ENCODE data around the gene IL37. TPM values are rescaled to one million over a fixed set of nuclear protein-coding genes. Genes with fewer than 3 reads are reported as not detected.

IL37 gene
- total RNA-seq, 1 experiment from 2014 or later, result not detected

DNA sequence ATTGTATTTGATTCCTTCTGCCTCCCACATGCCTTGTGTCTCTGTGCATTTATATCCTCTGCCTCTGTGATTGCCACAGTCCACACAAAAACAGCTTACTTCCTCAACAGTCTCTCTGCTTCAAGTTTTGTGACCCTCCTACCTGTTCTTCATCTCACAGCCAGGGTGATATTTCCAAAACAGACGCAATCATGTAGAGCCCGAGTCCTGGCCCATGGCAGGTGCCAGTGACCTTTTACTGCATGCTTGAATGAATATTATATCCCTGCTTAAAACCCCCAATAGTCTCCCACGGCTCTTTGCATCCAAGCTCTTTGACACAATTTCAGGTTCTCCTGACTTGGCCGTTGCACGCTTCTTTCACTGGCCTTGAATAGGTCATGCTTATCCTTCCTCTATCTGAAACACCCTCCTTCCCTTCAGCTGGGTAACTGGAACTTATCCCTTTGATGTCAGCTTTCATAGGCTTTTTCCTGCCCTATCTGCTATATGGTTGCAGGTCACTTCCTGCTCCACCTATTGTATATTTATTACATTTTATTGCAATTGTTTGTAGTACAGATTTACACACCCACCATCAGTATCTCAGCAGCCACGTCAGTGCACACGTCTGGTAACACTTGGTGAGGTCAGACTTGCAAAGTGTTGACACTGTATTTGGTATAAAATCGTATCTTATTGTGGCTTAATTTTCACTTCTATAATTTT is 44.7 kb upstream of the IL37 start:
- Histone ChIP-seq H2AK5ac (ENCODE audit: insufficient read length, low read length) (no peak overlapping the region), H3K27me3 (ENCODE audit: insufficient read depth, low read length) (no peaks in the 10 kb centered on the region), H4K91ac (ENCODE audit: insufficient read length, low read depth, low read length) (no peak overlapping the region), H3K14ac (ENCODE audit: insufficient read depth, low read length) (no peak overlapping the region), H4K5ac (ENCODE audit: insufficient read length, low read depth, low read length) (no peak overlapping the region), H4K8ac (replicated peaks; ENCODE audit: insufficient read length, low read depth, low read length) (no peak overlapping the region), H2BK20ac (ENCODE audit: low read depth, low read length, poor library complexity, severe bottlenecking) (no peak overlapping the region), H3K23me2 (ENCODE audit: insufficient read length, low read depth, low read length, poor library complexity, severe bottlenecking) (no peaks in the 10 kb centered on the region), H3K4ac (ENCODE audit: low read depth, low read length) (no peak overlapping the region), H2BK5ac (ENCODE audit: insufficient read length, low read length) (no peak overlapping the region), H3K79me1 (ENCODE audit: insufficient read depth, low read depth, low read length, poor library complexity, severe bottlenecking) (no peaks in the 10 kb centered on the region), H3K4me1 (ENCODE audit: insufficient read depth, low read length) (peaks cover 7% of the 10 kb centered on the region; the same call in 1 of the 2 replicates), H3K9me3 (ENCODE audit: control insufficient read depth, low read depth, low read length) (peaks cover 36% of the 10 kb centered on the region), H3T11ph (ENCODE audit: low read length) (no peak overlapping the region), H2BK12ac (ENCODE audit: insufficient read length, low read depth, low read length) (no peak overlapping the region), H2AFZ (ENCODE audit: low read length) (no peak overlapping the region), H3K27ac (ENCODE audit: insufficient read length, low read depth, low read length) (no peak overlapping the region), H4K20me1 (ENCODE audit: control insufficient read depth, insufficient read depth, insufficient read length) (no peaks in the 10 kb centered on the region), H3K23ac (ENCODE audit: insufficient read length, low read depth, low read length) (no peak overlapping the region), H3K18ac (ENCODE audit: insufficient read length, low read depth, low read length) (no peak overlapping the region), H3K4me2 (ENCODE audit: insufficient read depth, insufficient read length, low read length) (no peak overlapping the region), H3K9ac (ENCODE audit: extremely low read depth, insufficient read length, low read length) (no peak overlapping the region), H2BK15ac (ENCODE audit: low read depth, low read length) (no peak overlapping the region), H3K79me2 (ENCODE audit: insufficient read depth, low read length) (no peaks in the 10 kb centered on the region), H3K56ac (ENCODE audit: insufficient read length, low read depth, low read length) (no peak overlapping the region), H2BK120ac (ENCODE audit: low read depth, low read length, poor library complexity, severe bottlenecking) (no peak overlapping the region)
- H3K36me3 Mint-ChIP-seq (ENCODE audit: insufficient read depth in 1 of 3, low read depth in 3 of 3), result peaks cover 23 to 47% (median 42%) of the 10 kb centered on the region in 3 experiments
- WGBS (ENCODE audit: extremely low coverage, insufficient read length, low lambda C conversion rate), result no CpG with 5 or more reads among the region's 8 CpGs
- TF ChIP-seq, protein P1, sequence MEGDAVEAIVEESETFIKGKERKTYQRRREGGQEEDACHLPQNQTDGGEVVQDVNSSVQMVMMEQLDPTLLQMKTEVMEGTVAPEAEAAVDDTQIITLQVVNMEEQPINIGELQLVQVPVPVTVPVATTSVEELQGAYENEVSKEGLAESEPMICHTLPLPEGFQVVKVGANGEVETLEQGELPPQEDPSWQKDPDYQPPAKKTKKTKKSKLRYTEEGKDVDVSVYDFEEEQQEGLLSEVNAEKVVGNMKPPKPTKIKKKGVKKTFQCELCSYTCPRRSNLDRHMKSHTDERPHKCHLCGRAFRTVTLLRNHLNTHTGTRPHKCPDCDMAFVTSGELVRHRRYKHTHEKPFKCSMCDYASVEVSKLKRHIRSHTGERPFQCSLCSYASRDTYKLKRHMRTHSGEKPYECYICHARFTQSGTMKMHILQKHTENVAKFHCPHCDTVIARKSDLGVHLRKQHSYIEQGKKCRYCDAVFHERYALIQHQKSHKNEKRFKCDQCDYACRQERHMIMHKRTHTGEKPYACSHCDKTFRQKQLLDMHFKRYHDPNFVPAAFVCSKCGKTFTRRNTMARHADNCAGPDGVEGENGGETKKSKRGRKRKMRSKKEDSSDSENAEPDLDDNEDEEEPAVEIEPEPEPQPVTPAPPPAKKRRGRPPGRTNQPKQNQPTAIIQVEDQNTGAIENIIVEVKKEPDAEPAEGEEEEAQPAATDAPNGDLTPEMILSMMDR (conservative IDR thresholded peaks at IDR 0.05), result no peak
- H3K4me1 Mint-ChIP-seq, result peaks cover 9% of the 10 kb centered on the region in 2 experiments
- no peak overlapping the region for H3K4me3 Mint-ChIP-seq
- no peak for DNase-seq
- H3K27ac Mint-ChIP-seq, result no peak overlapping the region
- H3K27me3 Mint-ChIP-seq (ENCODE audit: low read depth), result no peaks in the 10 kb centered on the region
- H3K9me3 Mint-ChIP-seq, result peaks cover 50 to 54% of the 10 kb centered on the region in 2 experiments

Measured in H9 (cell line).